ENCODE data around the gene KIF5C. TPM values are rescaled to one million over a fixed set of nuclear protein-coding genes. Genes with fewer than 3 reads are reported as not detected.

Gene KIF5C
- total RNA-seq, 4 donors from 2014 or later = 0.51 to 2.8 (median 2.0) TPM

DNA sequence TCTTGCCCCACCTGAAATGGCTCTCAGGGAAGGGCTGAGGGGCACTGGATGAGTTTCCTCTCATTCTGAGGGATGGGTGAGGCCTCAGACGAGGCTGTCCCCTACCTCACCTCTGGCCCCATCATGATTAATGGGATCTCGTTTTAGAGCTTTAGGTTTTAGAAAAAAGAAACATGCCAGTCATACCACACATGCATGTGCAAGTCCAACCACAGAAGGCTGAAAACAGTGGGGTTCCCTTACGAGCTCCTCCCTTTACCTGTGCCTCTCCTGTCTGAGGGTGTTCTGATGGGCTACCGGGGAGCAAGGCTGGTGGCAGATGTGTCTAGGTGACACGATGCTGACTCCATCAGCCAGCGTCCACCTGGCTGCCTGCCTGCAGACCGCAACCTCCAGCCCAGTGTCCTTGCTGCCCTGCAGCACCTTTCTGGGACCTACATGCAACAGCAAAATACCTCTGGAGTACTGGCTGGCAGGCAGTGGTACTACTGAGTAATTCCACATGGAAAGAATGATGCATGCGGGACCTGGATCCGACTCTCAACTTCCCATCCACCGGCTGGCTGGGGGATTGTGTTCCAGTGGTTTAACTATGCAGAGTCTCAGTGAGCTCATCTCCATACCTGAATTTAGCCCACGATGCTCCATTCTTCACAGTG is 154.4 kb downstream of the KIF5C start:
- in situ Hi-C loops (cut with MboI; ENCODE audit: low sequenced_read_pairs in 4 of 4) (no loop called here), intact Hi-C loops (cut with DNase I; ENCODE audit: low total_unique reads) (no loop called here)
- Histone ChIP-seq H3K4me3 (no peak overlapping the region), H3K27ac (no peak overlapping the region), H3K4me1 (no peaks in the 10 kb centered on the region), H3K36me3 (no peaks in the 10 kb centered on the region), H3K9me3 (no peaks in the 10 kb centered on the region), H3K27me3 (peaks cover 0 to 4% (median 0%) of the 10 kb centered on the region in 3 donors)
- DNase-seq = no peak
- no peak for TF ChIP-seq CTCF (IDR thresholded peaks at IDR 0.05 in 4 of 5, conservative IDR thresholded peaks at IDR 0.05 in 1 of 5)
- no peak for TF ChIP-seq POLR2A (IDR thresholded peaks at IDR 0.05)
- no peak for ATAC-seq

DNA sequence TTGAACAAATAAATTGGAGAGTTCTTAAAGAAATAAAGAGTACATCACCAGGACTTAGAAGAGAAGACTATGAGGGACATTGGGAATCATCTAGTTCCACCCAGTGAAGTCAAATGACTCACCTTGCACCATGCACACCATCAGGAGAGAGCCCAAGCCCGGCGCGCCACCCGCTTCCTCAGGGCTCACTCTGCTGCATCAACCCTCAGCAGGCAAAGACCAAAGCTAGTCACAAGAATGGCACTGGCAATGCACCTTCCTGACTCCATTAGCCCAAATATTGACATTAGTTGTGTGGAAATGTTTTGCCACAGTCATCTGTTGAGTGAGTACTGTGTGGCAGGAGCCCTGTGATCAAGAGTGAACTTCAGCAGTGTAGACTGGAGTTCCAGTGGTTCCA is 156.4 kb downstream of the KIF5C start:
- H3K27ac ChIP-seq = no peak overlapping the region
- H3K4me3 ChIP-seq = no peak overlapping the region
- TF ChIP-seq CTCF (IDR thresholded peaks at IDR 0.05 in 4 of 5, conservative IDR thresholded peaks at IDR 0.05 in 1 of 5) = no peak
- TF ChIP-seq POLR2A (IDR thresholded peaks at IDR 0.05) = no peak
- no peaks in the 10 kb centered on the region for H3K9me3 ChIP-seq
- H3K27me3 ChIP-seq = peaks cover 0 to 6% (median 1%) of the 10 kb centered on the region in 3 donors
- H3K36me3 ChIP-seq = no peaks in the 10 kb centered on the region
- ATAC-seq (no peak), DNase-seq (no peak)
- in situ Hi-C loops (cut with MboI; ENCODE audit: low sequenced_read_pairs in 4 of 4) (no loop called here), intact Hi-C loops (cut with DNase I; ENCODE audit: low total_unique reads) (no loop called here)
- no peaks in the 10 kb centered on the region for H3K4me1 ChIP-seq

DNA sequence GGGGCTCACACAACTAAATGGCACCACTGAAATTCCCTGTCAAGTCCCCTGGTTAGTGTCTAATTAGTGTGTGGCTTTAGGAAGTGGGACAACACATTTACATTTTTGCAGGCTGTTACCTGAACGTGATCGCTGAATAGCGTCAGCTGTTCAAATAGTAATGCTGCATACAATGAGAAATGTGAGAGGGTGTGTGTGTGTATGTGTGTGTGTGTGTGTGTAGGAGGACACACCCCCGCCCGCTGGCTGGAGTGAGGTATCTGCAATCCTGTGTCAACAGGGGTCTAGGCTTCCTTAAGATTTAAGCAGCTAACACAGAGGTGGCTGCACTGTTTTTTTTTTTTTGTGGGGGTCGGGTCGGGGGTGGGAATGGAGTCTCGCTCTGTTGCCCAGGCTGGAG is 158.7 kb downstream of the KIF5C start:
- intact Hi-C loops (cut with DNase I; ENCODE audit: low total_unique reads) (no loop called here), in situ Hi-C loops (cut with MboI; ENCODE audit: low sequenced_read_pairs in 4 of 4) (no loop called here)
- ATAC-seq (no peak), DNase-seq (no peak)
- no peak for TF ChIP-seq POLR2A (IDR thresholded peaks at IDR 0.05)
- Histone ChIP-seq H3K4me3 (no peak overlapping the region), H3K27ac (no peak overlapping the region), H3K27me3 (peaks cover 6 to 21% (median 19%) of the 10 kb centered on the region in 3 donors), H3K4me1 (no peaks in the 10 kb centered on the region), H3K9me3 (no peaks in the 10 kb centered on the region), H3K36me3 (no peaks in the 10 kb centered on the region)

GRCh38 chr2:149034406-149034805 is 159.4 kb downstream of the KIF5C start:
- TF ChIP-seq CTCF (IDR thresholded peaks at IDR 0.05 in 4 of 5, conservative IDR thresholded peaks at IDR 0.05 in 1 of 5) = no peak
- no peak for TF ChIP-seq POLR2A (IDR thresholded peaks at IDR 0.05)
- no peaks in the 10 kb centered on the region for H3K36me3 ChIP-seq
- H3K4me3 ChIP-seq = no peak overlapping the region
- no peak for ATAC-seq
- intact Hi-C loops (cut with DNase I; ENCODE audit: low total_unique reads) (no loop called here), in situ Hi-C loops (cut with MboI; ENCODE audit: low sequenced_read_pairs in 4 of 4) (no loop called here)
- H3K4me1 ChIP-seq = no peaks in the 10 kb centered on the region
- H3K27ac ChIP-seq = no peak overlapping the region
- H3K27me3 ChIP-seq = peaks cover 12 to 25% (median 25%) of the 10 kb centered on the region in 3 donors
- no peaks in the 10 kb centered on the region for H3K9me3 ChIP-seq
- no peak for DNase-seq

DNA sequence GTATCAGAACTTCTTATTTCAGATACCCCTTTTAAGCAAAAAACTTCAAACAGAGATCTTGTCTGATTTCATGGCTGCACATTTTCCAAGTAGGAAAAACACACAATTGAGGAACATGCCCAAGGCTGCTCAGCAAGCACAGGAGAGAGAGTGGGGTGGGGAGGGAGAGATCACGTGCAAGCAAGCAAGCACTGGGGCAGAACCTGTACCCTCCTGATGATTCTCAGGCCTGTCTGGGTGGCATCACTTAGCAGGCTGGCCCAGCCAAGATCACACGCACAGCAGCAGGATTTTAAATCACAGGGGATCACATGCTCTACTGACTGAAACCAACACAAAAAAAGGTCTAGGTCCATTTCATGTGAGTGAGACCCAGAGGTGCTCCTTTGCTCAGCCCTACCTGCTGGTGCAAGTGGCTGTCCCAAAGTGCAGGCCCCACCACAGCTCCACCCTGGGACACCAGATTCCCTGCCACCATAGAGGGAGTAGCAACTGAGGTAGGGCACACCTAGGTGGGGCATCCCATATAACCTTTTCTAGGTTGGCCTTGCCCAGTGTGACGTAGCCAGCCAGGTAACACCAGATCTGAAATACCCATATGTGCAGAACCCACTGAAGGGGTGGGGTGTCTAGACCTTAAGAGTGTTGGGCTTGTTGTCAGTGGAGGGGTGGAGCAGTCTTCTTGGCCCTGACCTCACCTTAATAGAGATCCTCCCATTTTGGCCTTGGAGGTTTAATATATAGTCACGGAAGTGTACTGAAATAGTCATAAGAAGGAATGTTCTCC is 161.7 kb downstream of the KIF5C start:
- DNase-seq (no peak), ATAC-seq (no peak)
- Histone ChIP-seq H3K27ac (no peak overlapping the region), H3K4me1 (no peaks in the 10 kb centered on the region), H3K4me3 (no peak overlapping the region), H3K36me3 (no peaks in the 10 kb centered on the region), H3K27me3 (peaks cover 13 to 30% (median 28%) of the 10 kb centered on the region in 3 donors), H3K9me3 (no peaks in the 10 kb centered on the region)
- in situ Hi-C loops (cut with MboI; ENCODE audit: low sequenced_read_pairs in 4 of 4) (no loop called here), intact Hi-C loops (cut with DNase I; ENCODE audit: low total_unique reads) (no loop called here)
- TF ChIP-seq CTCF (IDR thresholded peaks at IDR 0.05 in 4 of 5, conservative IDR thresholded peaks at IDR 0.05 in 1 of 5) (no peak), POLR2A (IDR thresholded peaks at IDR 0.05) (no peak)

All from gastrocnemius medialis (tissue), 4 donors.